Mucosa of stomach (tissue), 1 donor: Measurements from ENCODE around the gene SLC25A51.
"Not testable (repeated sequence)": the region's sequence is repeated elsewhere in the genome, so short reads cannot be mapped to it uniquely, and the experiment has no call there.

Experiments used
- H3K27me3 ChIP-seq: one replicate; pipeline ENCODE4 v1.7.0; 2013; ENCODE audit warnings: mild to moderate bottlenecking, low read length; ENCODE audit not compliant: control insufficient read depth, insufficient read depth
- H3K36me3 ChIP-seq: one replicate; pipeline ENCODE4 v1.7.0; 2013; ENCODE audit warnings: low read length; ENCODE audit not compliant: control insufficient read depth, insufficient read depth
- H3K4me1 ChIP-seq: one replicate; pipeline ENCODE4 v1.7.0; 2013; ENCODE audit warnings: mild to moderate bottlenecking, low read length; ENCODE audit not compliant: control insufficient read depth, insufficient read depth
- H3K4me3 ChIP-seq: one replicate; pipeline ENCODE4 v1.7.0; 2013; ENCODE audit warnings: low read length
- H3K9ac ChIP-seq: one replicate; pipeline ENCODE4 v1.7.0; 2013; ENCODE audit warnings: mild to moderate bottlenecking, low read length, moderate library complexity
- H3K9me3 ChIP-seq: one replicate; pipeline ENCODE4 v1.7.0; 2013; ENCODE audit warnings: mild to moderate bottlenecking, low read length, moderate library complexity; ENCODE audit not compliant: control insufficient read depth
- donor health status: Pancreatic carcinoma.

Gene SLC25A51

DNA sequence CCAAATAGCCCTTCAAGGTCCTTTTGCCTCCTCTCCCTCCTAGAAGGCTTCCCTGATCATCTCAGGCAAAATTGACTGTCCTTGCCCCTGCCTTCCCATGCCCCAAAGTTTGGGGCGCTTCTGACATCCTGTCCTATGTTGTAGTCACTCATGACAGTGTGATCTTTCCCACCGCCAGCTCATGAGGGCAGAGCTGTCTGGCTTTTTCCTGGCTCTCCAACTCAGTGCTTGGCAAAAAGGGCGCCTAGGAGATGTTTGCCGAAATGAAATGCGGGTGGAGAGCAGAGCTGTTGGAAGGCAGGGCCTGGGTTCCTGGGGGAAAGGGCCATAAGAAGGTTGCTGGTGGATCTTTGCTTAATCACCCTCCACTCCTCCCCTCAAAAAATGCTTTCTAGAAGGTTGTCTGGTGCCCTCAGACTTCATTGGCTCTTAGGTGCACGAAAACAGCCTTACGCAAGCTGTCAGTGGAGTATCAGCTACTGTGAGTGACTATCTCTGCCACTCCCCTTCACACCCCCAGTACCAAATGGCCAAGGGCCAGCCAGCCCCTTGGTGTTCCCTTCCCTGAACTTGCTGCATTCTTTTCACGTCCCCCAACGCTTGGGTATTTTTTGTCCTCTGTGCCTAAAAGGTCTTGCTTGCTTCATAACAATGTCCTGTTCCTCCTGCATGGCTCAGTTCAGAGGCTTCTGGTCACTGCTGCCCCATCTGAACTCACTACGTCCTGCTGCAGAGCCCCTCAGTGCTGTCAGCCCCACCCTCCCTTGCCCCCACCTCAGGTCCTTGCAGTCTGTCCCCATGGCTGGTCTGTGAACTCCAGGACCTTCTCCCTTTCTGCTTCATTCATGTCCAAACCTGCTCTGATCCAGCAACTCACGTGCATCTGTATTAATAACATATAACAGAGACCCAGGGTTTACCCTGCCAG is 2.6 kb upstream of the SLC25A51 start:
- H3K9me3 ChIP-seq, result no peaks in the 10 kb centered on the region
- no peak overlapping the region for H3K9ac ChIP-seq
- H3K36me3 ChIP-seq, result no peaks in the 10 kb centered on the region
- no peaks in the 10 kb centered on the region for H3K27me3 ChIP-seq
- H3K4me1 ChIP-seq, result peaks cover 17% of the 10 kb centered on the region
- no peak overlapping the region for H3K4me3 ChIP-seq

- no peaks in the 10 kb centered on the region for H3K9me3 ChIP-seq
- no peak overlapping the region for H3K9ac ChIP-seq
- no peak overlapping the region for H3K4me3 ChIP-seq
- H3K36me3 ChIP-seq, result no peaks in the 10 kb centered on the region
- H3K4me1 ChIP-seq, result peaks cover 17% of the 10 kb centered on the region
- no peaks in the 10 kb centered on the region for H3K27me3 ChIP-seq
Measured at GRCh38 chr9:37905776-37906175, 1.8 kb upstream of the SLC25A51 start.

GRCh38 chr9:37905131-37905505 is 1.2 kb upstream of the SLC25A51 start:
- H3K27me3 ChIP-seq, result no peaks in the 10 kb centered on the region
- peak overlapping the region; percentile 83 for H3K9ac ChIP-seq
- no peaks in the 10 kb centered on the region for H3K9me3 ChIP-seq
- peaks cover 17% of the 10 kb centered on the region for H3K4me1 ChIP-seq
- no peak overlapping the region for H3K4me3 ChIP-seq
- no peaks in the 10 kb centered on the region for H3K36me3 ChIP-seq

GRCh38 chr9:37904445-37905130 is 661 bp upstream of the SLC25A51 start:
- Histone ChIP-seq H3K9ac (peak overlapping the region; percentile 83), H3K4me3 (peak overlapping the region; percentile 62), H3K36me3 (no peaks in the 10 kb centered on the region), H3K4me1 (peaks cover 17% of the 10 kb centered on the region), H3K9me3 (no peaks in the 10 kb centered on the region), H3K27me3 (no peaks in the 10 kb centered on the region)

DNA sequence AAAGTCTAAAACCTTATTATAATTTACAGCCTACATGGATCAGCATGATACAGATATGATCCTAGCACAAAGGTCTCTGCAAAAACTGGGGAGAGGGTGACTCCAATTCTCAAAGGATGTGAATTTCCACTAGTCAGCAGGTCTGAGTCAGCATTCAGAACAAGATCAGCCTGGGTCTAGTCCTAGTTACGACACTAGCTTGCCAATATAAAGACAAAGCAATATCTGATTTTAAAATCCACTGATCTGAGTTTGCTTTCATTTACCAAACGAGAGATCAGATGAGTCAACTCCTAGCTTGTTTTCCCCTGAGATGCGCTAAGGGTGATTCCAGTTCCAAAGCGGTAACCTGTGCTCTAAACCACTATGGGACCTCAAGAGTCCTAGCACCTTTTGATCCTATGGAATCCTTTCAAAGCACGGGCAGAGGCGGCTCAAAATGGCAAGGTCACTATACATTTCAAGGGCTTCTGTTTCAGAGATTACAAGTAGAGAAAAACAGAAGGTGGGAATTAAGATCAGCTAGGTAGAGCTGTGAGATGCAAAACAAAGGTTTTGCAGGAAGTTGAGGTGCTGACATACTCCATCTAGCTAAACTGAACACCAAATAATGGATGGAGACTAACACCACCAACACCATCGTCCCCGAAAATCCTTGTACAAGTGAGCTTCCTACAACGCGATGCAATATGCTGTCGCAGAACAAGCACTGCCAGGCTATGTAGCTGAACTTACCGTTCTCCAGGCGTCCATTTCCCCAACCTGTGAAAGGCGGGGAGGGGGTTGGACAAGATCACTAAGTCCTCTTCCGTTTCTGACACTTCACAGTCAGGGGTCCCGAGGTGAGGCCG is 906 bp downstream of the SLC25A51 start:
- H3K9me3 ChIP-seq, result no peaks in the 10 kb centered on the region
- peaks cover 17% of the 10 kb centered on the region for H3K4me1 ChIP-seq
- H3K9ac ChIP-seq, result peak overlapping the region; percentile 83
- H3K36me3 ChIP-seq, result no peaks in the 10 kb centered on the region
- H3K4me3 ChIP-seq, result peak overlapping the region; percentile 62
- H3K27me3 ChIP-seq, result no peaks in the 10 kb centered on the region

DNA sequence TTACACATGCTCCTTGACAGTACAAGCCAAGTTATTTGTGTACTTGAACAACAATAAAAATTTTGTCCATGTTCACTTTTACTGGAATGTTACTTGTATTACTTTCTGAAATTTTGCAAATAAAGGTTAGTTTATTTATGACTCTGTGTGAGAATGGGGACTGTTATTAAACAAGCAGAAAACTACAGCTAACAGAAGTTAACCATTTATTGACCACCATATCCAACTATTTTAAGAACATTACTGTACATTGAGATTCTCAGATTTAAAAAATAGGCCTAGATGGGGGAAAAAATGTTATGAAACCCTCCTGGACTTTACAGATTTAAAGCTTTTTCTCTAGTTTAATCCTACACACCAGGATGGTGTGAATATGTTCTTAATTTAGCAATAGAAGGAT is 1.8 kb downstream of the SLC25A51 start:
- Histone ChIP-seq H3K9ac (no peak overlapping the region), H3K4me3 (no peak overlapping the region), H3K27me3 (no peaks in the 10 kb centered on the region)

DNA sequence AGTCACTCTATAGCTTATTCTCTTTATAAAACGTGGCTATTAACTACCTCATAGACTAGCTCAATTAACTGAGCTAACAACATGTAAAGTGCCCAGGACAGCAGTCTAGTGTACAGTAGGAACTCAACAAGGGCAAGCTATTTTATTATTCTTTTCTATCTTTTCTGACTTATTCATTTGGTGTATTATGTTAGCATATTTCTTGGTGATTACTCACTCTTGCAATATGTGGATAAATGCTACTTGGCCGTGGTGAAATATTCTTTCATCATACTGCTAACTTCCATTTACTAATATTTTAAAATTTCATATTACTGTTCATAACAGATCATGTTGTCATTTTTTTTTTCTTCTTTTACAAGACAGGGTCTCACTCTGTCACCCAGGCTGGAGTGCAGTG is 4.9 kb downstream of the SLC25A51 start:
- Histone ChIP-seq H3K27me3 (no peaks in the 10 kb centered on the region), H3K9me3 (no peaks in the 10 kb centered on the region), H3K9ac (no peak overlapping the region), H3K4me1 (peaks cover 11% of the 10 kb centered on the region), H3K36me3 (no peaks in the 10 kb centered on the region), H3K4me3 (no peak overlapping the region)

More for the DNA sequence above, 1.8 kb downstream of the SLC25A51 start:
- Histone ChIP-seq H3K9me3 (no peaks in the 10 kb centered on the region), H3K36me3 (no peaks in the 10 kb centered on the region), H3K4me1 (peaks cover 17% of the 10 kb centered on the region)

GRCh38 chr9:37897665-37898064 is 6.3 kb downstream of the SLC25A51 start:
- Histone ChIP-seq H3K9me3 (no peaks in the 10 kb centered on the region), H3K36me3 (peaks cover 8% of the 10 kb centered on the region), H3K4me3 (no peak overlapping the region), H3K9ac (no peak overlapping the region), H3K4me1 (peaks cover 1% of the 10 kb centered on the region), H3K27me3 (no peaks in the 10 kb centered on the region)

DNA sequence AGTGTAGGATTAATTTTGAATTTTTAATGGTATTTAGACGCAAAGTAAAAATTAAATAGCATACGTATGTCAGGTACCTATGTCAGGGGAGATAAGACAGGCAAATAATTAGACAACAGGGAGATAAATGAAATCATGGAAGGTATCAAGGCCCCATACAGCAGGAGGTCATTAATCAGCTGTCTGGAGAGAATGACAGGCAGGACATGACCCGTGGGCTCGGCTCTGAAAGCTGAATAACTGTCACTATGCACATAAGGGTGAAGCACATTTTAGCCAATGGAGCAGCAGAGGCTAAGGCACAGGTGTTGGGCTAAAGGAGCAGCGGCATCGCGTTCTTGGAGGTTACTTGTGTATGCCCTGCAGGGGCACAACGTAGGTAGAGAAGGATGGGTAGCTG is 11.9 kb downstream of the SLC25A51 start:
- Histone ChIP-seq H3K9ac (no peak overlapping the region), H3K36me3 (peaks cover 8% of the 10 kb centered on the region), H3K4me1 (no peaks in the 10 kb centered on the region), H3K9me3 (no peaks in the 10 kb centered on the region), H3K27me3 (no peaks in the 10 kb centered on the region), H3K4me3 (no peak overlapping the region)

- H3K36me3 ChIP-seq, H3K9ac ChIP-seq, H3K4me1 ChIP-seq, H3K9me3 ChIP-seq, H3K27me3 ChIP-seq, H3K4me3 ChIP-seq: not testable (repeated sequence)
Measured at GRCh38 chr9:37891042-37891441, 12.9 kb downstream of the SLC25A51 start.

DNA sequence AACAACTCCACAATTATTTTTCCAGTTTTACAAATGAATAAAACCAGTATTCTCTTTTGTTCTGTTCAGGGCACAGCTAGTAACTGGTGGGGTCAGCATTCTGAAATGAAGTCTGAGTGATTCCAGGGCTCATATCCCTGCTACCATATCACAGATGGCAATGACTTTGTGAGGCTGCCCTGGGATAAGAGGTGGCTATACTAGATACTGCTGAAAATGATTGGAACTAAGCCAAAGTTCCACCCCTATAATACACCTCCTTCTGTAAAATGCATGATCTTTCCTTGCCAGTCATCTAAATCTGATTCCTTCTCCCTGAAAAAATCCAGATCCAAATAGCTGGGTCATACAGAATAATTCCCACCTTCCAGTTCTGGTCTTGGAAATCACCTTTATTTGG is 14.4 kb downstream of the SLC25A51 start:
- no peak overlapping the region for H3K9ac ChIP-seq
- no peaks in the 10 kb centered on the region for H3K9me3 ChIP-seq
- no peaks in the 10 kb centered on the region for H3K4me1 ChIP-seq
- no peak overlapping the region for H3K4me3 ChIP-seq
- H3K36me3 ChIP-seq, result peaks cover 8% of the 10 kb centered on the region
- H3K27me3 ChIP-seq, result no peaks in the 10 kb centered on the region
